ENCODE data around the gene SLC22A23. TPM values are rescaled to one million over a fixed set of nuclear protein-coding genes. Genes with fewer than 3 reads are reported as not detected.

SLC22A23 gene
- total RNA-seq, 1 donor from 2014 or later = 5.7 TPM

DNA sequence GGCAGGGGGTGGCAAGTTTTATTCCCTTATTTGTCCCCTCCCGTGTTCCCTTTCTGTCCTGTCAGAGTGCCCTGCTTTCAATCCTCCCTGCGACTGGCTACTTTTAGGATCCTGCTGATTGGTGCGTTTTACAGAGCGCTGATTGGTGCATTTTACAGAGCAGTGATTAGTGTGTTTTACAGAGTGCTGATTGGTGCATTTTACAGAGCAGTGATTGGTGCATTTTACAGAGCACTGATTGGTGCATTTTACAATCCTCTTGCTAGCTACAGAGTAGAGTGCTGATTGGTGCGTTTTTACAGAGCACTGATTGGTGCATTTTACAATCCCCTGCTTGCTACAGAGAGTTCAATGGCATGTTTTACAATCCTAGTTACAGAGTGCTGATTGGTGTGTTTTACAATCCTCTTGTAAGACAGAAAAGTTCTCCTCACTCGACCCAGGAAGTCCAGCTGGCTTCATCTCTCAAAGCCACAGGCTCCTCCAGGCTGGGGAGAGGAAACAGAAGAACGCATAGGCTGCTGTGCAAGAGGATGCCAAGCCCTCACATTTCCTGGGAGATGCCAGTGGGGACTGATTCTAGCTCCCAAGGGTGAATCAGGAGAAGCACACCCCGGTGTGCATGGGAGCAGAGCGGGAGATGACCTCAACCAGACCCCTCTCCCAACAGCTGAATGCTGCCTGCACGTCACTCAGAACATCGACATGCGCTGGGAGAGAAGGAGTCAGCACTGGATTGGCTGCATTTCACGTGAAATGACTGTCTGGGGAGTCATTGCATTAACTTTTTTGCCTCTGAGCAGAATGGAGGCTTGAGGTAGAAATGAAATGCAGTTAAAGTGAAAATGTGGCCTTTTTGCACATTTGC, 48.3 kb upstream of the SLC22A23 start:
- H3K36me3 Mint-ChIP-seq (ENCODE audit: low read depth, unreplicated experiment) = no peaks in the 10 kb centered on the region
- peaks cover 6% of the 10 kb centered on the region for H3K4me1 ChIP-seq (ENCODE audit: insufficient read depth, low read length)
- DNase-seq (ENCODE audit: low read depth) = no peak
- no peak overlapping the region for H3K9ac ChIP-seq (ENCODE audit: low read length)
- no peak overlapping the region for H2AFZ ChIP-seq (ENCODE audit: low read depth, low read length)
- TF ChIP-seq, protein P1, sequence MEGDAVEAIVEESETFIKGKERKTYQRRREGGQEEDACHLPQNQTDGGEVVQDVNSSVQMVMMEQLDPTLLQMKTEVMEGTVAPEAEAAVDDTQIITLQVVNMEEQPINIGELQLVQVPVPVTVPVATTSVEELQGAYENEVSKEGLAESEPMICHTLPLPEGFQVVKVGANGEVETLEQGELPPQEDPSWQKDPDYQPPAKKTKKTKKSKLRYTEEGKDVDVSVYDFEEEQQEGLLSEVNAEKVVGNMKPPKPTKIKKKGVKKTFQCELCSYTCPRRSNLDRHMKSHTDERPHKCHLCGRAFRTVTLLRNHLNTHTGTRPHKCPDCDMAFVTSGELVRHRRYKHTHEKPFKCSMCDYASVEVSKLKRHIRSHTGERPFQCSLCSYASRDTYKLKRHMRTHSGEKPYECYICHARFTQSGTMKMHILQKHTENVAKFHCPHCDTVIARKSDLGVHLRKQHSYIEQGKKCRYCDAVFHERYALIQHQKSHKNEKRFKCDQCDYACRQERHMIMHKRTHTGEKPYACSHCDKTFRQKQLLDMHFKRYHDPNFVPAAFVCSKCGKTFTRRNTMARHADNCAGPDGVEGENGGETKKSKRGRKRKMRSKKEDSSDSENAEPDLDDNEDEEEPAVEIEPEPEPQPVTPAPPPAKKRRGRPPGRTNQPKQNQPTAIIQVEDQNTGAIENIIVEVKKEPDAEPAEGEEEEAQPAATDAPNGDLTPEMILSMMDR (IDR thresholded peaks at IDR 0.05; ENCODE audit: insufficient read depth, low read depth, low read length) = no peak
- no peak for TF ChIP-seq EZH2 (IDR thresholded peaks at IDR 0.05; ENCODE audit: insufficient read depth, low read length)
- H3K4me1 Mint-ChIP-seq (ENCODE audit: low read depth, unreplicated experiment) = peaks cover 11% of the 10 kb centered on the region
- no peak overlapping the region for H3K27ac Mint-ChIP-seq (ENCODE audit: unreplicated experiment)
- H3K9me3 ChIP-seq (ENCODE audit: insufficient read depth, low read depth, low read length) = no peaks in the 10 kb centered on the region
- no peaks in the 10 kb centered on the region for H3K79me2 ChIP-seq (ENCODE audit: insufficient read depth, low read length)
- no peak overlapping the region for H3K4me3 Mint-ChIP-seq (ENCODE audit: unreplicated experiment)
- no peaks in the 10 kb centered on the region for H3K36me3 ChIP-seq (ENCODE audit: insufficient read depth, low read length)
- FAIRE-seq = no peak
- H4K20me1 ChIP-seq (ENCODE audit: insufficient read depth, low read length) = no peaks in the 10 kb centered on the region
- no peak overlapping the region for H3K4me3 ChIP-seq (ENCODE audit: insufficient read depth, low read depth, low read length)
- H3K27me3 ChIP-seq (ENCODE audit: insufficient read depth, low read length) = no peaks in the 10 kb centered on the region
- H3K27ac ChIP-seq (ENCODE audit: low read depth, low read length) = no peak overlapping the region
- H3K27me3 Mint-ChIP-seq (ENCODE audit: low read depth, unreplicated experiment) = peaks cover 22% of the 10 kb centered on the region
- H3K9me3 Mint-ChIP-seq (ENCODE audit: unreplicated experiment) = peaks cover 5% of the 10 kb centered on the region
- no peak overlapping the region for H3K4me2 ChIP-seq (ENCODE audit: low read length)

DNA sequence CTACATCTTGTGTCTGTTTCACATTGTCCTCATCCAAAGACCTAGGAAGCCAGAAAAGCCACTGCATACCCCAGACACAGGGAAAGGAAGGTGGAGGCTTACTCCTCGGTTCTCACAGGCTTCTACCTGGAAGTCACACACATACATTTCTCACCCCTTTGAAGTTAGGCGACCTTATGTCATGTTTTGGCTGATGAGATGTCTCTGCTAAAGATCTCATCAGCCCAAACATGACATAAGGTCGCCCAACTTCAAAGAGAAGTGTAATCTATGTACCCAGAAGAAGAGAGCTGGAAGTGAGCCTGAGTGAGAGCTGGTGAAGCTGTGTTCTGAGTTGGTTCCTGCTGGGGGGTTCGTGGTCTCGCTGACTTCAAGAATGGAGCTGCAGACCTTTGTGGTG, 47.5 kb upstream of the SLC22A23 start:
- H3K36me3 Mint-ChIP-seq (ENCODE audit: low read depth, unreplicated experiment) = no peaks in the 10 kb centered on the region
- H3K9me3 Mint-ChIP-seq (ENCODE audit: unreplicated experiment) = peaks cover 5% of the 10 kb centered on the region
- no peak overlapping the region for H3K4me3 ChIP-seq (ENCODE audit: insufficient read depth, low read depth, low read length)

More for the DNA sequence above, 47.5 kb upstream of the SLC22A23 start:
- no peaks in the 10 kb centered on the region for H3K79me2 ChIP-seq (ENCODE audit: insufficient read depth, low read length)
- H3K36me3 ChIP-seq (ENCODE audit: insufficient read depth, low read length) = no peaks in the 10 kb centered on the region
- H3K27me3 ChIP-seq (ENCODE audit: insufficient read depth, low read length) = no peaks in the 10 kb centered on the region
- no peak overlapping the region for H3K27ac Mint-ChIP-seq (ENCODE audit: unreplicated experiment)
- H3K4me1 ChIP-seq (ENCODE audit: insufficient read depth, low read length) = peaks cover 7% of the 10 kb centered on the region
- no peak overlapping the region for H2AFZ ChIP-seq (ENCODE audit: low read depth, low read length)
- no peak overlapping the region for H3K4me3 Mint-ChIP-seq (ENCODE audit: unreplicated experiment)
- no peak for TF ChIP-seq EZH2 (IDR thresholded peaks at IDR 0.05; ENCODE audit: insufficient read depth, low read length)
- TF ChIP-seq, protein P1 (IDR thresholded peaks at IDR 0.05; ENCODE audit: insufficient read depth, low read depth, low read length) = no peak
- no peak overlapping the region for H3K27ac ChIP-seq (ENCODE audit: low read depth, low read length)
- no peaks in the 10 kb centered on the region for H4K20me1 ChIP-seq (ENCODE audit: insufficient read depth, low read length)
- H3K27me3 Mint-ChIP-seq (ENCODE audit: low read depth, unreplicated experiment) = peaks cover 21% of the 10 kb centered on the region
- DNase-seq (ENCODE audit: low read depth) (no peak), FAIRE-seq (no peak)
- H3K4me1 Mint-ChIP-seq (ENCODE audit: low read depth, unreplicated experiment) = peaks cover 11% of the 10 kb centered on the region
- no peak overlapping the region for H3K9ac ChIP-seq (ENCODE audit: low read length)
- H3K9me3 ChIP-seq (ENCODE audit: insufficient read depth, low read depth, low read length) = no peaks in the 10 kb centered on the region
- no peak overlapping the region for H3K4me2 ChIP-seq (ENCODE audit: low read length)
